HUDEP-2 (cell line): ENCODE results near the gene COLEC12.
A peak's percentile ranks its signal among the peaks of the same experiment; 100 is the strongest.
"Not testable (repeated sequence)": the region's sequence is repeated elsewhere in the genome, so short reads cannot be mapped to it uniquely, and the experiment has no call there.

Experiments used
- DNase-seq, 76 experiments: peaks; one replicate each; lab custom pipeline; 2025; ENCODE audit not compliant: unreplicated experiment in 76 of 76; lab: John Stamatoyannopoulos, UW

The COLEC12 gene

DNA sequence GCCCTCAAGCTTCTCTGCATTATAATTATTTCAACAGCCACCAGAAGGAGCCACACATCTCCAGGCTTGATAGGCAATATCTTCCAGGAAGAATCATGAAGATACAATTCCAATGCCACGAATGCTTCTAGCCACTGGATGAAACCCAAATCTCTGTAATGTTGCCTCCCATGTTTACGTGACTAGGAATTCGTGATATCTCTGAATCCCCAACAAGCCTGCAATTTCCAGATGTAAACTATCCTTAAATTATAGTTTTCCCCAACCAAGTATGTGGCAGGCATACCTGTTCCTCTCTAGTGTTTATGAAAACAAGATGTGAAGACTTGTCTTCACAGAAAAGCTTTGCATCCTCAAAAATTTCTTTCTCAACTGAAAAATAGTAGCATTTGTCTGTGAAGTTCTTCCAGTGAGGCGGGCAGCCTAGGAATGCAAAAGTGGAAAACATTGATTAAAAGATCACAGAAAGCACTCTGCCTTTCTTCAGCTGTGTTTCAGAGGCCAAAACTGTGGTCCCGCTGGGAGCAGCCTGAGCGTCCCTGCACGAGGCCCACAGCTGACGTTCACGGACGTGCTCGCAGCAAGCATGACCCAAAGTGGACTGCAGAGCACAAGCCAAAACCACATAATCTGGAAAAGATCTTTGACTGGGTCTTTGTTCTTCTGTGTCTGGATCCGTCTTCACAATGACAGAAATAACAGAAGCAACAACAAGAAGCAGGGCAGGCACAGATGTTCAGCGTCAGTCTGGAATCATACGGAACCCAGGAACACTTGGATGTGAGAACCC lies 167.6 kb downstream of the COLEC12 start:
- DNase-seq, result no peak

DNA sequence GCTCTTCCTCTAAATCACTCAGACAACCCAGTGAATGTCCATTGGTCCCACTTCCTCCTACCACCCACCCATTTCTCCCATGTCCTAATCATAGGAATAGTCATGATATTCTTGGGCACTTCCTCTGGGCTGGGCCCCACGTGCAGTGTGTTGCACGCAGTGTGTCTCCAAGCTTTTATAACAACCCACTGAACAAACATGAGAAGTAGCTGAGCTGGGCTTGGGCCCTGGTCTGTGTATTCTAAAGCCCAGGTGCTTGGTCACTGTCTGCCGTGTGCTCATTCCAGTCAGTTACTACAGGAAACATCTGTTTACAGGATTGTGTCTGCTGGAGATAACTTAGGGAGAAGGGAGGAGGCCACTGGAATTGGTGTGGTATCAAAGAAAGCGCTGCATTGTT lies 168.5 kb downstream of the COLEC12 start:
- no peak for DNase-seq

- DNase-seq, result no peak
Observed at GRCh38 chr18:331221-331821, 169.2 kb downstream of the COLEC12 start.

DNA sequence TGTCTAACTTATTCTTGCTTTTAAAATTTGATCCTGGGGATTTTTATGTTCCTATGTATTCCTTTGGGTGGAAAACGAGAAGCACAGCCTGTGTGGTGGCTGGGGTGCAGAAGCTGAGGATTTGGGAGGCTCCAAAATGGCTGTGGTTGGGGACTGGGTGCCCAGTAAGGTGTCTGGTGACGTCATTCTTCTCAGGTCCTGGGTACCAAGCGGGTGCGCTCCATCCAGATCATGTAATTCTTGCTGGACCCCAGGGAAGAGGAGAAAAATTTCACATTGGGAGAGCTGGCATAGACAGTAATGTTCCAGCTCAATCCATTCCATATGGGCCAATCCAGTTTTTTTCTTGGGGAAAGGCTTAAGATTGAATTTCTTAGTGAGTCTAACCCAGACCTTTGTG lies 171.6 kb downstream of the COLEC12 start:
- DNase-seq, result no peak

- peak in 1 of 76 experiments; percentile 0 for DNase-seq
Observed at GRCh38 chr18:326846-327245, 173.7 kb downstream of the COLEC12 start.

- DNase-seq, result no peak
Observed at GRCh38 chr18:323253-323622, 177.3 kb downstream of the COLEC12 start.

DNA sequence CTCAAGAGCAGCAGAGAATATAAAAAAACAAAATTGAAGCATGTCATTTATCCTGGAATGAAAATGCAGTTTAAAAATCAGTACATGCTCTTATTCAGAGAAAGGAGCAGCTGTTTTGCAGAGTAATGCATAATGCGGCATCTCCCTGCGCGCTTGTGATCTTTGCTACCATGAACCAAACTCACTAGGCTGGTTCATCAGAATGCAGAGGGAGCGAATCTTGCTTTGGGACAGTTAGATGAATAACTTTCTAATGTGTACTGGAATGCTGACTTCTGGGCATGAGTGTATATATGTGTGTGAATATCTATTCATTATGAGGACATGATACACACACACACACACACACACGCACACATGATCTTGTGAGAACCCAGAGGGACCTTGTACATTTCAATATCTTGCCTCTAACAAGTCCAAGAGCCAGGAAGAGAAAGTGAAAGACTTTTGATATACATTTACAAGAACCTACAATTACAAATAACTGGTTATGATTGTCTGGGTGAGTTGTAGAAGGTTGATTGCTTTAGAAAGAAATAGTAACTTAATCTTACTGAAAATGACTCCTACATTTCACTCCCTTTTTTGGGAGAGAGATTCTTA lies 178.5 kb downstream of the COLEC12 start:
- DNase-seq, result no peak

DNA sequence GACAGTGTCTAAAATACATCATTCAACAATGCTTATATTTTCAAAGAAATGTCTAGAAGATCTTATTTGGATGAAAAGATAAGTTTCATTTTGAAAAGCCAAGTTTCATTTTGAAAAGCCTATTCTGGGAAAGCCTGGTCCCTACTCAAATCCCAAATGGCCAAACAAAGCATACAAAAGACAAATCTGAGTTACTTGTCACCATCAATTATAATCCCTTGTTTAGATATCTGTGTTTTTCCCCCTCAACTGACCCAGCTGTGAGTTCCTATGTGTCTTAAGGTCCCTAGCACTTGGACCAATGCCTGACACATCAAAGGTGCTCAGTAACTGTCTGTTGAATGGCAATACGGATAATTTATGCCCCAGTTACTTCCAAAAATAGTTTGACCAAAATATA lies 180.3 kb downstream of the COLEC12 start:
- DNase-seq, result no peak

GRCh38 chr18:319720-320119 lies 180.8 kb downstream of the COLEC12 start:
- DNase-seq, result no peak

GRCh38 chr18:318791-319291 lies 181.7 kb downstream of the COLEC12 start:
- DNase-seq, result no peak

- no peak for DNase-seq
Observed at GRCh38 chr18:317618-318017, 182.9 kb downstream of the COLEC12 start.

DNA sequence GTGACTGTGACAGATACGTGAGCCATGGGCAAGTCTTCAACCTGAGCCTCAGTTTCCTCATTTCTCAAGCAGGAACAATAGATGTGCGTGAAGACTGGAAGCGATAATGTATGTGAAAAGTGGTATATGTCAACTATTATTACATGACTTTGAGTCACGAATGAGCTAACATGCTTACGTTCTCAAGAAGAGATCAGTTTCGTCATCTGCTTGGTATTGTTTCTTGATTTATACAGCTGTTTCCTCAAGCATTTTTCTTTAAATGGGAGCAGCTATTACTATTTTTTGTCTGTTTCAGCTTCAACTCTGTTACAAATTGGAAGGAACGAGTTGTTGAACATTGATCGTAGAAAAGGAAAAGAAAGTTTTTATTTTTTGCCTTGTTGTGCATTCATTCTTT lies 184.1 kb downstream of the COLEC12 start:
- DNase-seq, result no peak

- no peak for DNase-seq
Observed at GRCh38 chr18:313931-314330, 186.6 kb downstream of the COLEC12 start.

GRCh38 chr18:312415-312814 lies 188.1 kb downstream of the COLEC12 start:
- DNase-seq, result no peak

DNA sequence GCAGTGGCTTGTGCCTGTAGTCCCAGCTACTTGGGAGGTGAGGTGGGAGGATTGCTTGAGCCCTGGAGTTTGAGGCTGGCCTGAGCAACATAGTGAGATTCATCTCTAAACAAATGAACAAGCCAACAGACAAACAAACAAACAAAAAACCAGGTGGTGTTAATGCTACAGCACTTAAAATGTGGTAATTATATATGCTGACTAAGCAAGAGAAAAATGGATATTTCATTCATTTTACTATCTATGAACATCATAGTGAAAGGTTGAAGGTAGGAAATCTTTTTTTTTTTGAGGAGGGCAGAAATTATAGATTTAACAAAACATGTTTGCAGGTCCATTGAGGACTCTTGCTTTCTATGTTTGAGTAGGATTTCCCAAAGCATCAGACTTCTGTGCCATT lies 190.5 kb downstream of the COLEC12 start:
- no peak for DNase-seq

- DNase-seq, result not testable (repeated sequence)
Observed at GRCh38 chr18:308086-308485, 192.4 kb downstream of the COLEC12 start.

GRCh38 chr18:306608-307255 lies 193.8 kb downstream of the COLEC12 start:
- peak in 1 of 76 experiments; percentile 13 for DNase-seq

DNA sequence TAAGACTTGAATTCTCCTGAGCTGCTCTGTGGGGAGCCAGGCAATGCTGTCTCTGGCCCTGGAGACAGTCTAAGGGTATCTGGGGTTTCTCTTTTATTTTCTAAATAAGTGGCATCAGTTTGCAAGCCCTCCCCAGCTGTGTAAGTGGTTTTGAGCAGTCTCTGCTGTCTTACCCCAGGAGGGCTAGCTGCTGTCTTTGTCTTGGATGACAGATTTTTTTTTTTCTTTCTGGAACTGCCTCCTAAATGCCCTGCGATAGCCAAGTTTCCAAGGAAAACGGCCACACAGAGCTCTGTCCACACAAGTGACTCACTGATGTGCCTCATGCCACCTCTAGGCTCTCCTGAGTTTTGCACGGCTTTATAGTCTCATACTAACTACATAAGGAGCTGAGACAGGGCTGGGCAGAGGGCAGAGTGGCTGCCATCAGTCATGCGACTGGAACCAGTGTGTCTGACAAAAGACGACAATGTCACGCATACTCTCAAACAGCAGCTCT lies 195.4 kb downstream of the COLEC12 start:
- no peak for DNase-seq

DNA sequence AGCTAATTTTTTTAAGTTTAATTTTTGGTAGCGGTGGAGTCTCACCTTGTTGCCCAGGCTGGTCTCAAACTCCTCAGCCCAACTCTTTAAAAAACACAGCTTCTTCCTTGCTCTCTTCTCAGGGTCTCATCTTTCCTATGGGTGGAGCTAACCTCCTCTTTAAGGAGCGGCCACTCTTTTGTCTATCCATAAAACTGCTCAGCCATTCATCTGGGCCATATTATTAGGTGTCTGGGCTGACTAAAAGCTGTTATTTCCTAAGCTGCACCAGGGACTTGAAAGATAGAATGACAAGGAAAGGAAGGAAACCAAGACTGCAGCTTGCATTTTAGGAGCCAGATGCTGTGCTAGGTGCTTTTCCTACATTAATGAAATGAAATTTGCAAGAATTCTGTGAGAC lies 196.9 kb downstream of the COLEC12 start:
- DNase-seq, result no peak

DNA sequence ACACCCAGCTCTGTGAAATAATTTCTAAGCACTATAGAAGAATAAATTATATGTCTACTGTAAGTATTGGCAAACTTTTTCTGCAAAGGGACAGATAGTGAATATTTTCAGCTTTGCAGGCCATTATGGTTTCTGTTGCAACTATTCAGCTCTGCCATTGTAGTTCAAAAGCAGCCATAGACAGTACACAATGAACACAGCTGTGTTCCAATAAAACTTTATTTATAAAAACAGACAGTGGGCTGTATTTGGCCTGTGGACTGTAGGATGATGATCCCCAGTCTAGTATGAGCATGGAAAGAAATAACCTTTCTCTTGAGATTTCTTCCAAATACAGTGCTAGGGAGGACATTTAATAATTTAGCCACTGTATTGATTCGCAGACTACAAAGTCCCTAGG lies 197.5 kb downstream of the COLEC12 start:
- no peak for DNase-seq

DNA sequence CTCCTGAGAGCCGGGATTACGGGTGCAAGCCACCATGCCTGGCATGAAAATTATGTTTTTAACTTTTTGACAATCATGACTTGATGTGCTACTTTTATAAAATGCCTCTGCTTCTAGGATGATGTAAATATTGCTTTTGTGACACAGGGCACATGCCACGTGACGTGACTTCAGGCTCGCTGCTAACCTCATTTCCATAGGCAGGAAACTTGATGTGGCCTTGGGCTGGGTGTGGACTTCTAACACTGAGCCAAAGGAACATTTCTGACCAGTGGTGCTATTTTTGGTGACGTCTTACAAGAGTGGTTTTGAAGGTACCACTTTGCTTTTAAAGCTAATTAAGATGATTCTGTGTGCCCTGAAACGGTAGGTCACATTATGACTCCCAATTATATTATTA lies 198.4 kb downstream of the COLEC12 start:
- DNase-seq, result no peak
